ENCODE measurements around the gene PMFBP1. TPM values are rescaled to one million over a fixed set of nuclear protein-coding genes. Genes with fewer than 3 reads are reported as not detected.

PMFBP1 gene
- polyA plus RNA-seq, 1 donor from 2014 or later: 1.0 TPM

GRCh38 chr16:72220875-72221629 is 49.1 kb upstream of the PMFBP1 start:
- H3K9me3 ChIP-seq (ENCODE audit: low read length): no peaks in the 10 kb centered on the region
- H2AFZ ChIP-seq (ENCODE audit: low read depth, low read length): no peak overlapping the region
- peak overlapping the region; percentile 69 for H3K27ac ChIP-seq (ENCODE audit: low read length)
- peak overlapping the region; percentile 55 for H3K9ac ChIP-seq (ENCODE audit: low read length)
- H3K4me3 ChIP-seq (ENCODE audit: low read length): peak overlapping the region; percentile 35
- H3K79me2 ChIP-seq (replicated peaks; ENCODE audit: insufficient read depth, low read length): no peaks in the 10 kb centered on the region
- H3K9me2 ChIP-seq (ENCODE audit: insufficient read depth, low read length): no peaks in the 10 kb centered on the region
- TF ChIP-seq CTCF (IDR thresholded peaks at IDR 0.05; ENCODE audit: poor library complexity, severe bottlenecking): no peak
- peak; percentile 85 for TF ChIP-seq REST (IDR thresholded peaks at IDR 0.05; ENCODE audit: borderline replicate concordance)
- no peak for TF ChIP-seq TAF1 (IDR thresholded peaks at IDR 0.05; ENCODE audit: low read depth)
- TF ChIP-seq EP300 (conservative IDR thresholded peaks at IDR 0.05; ENCODE audit: poor library complexity, severe bottlenecking): peak; percentile 36
- no peaks in the 10 kb centered on the region for H4K20me1 ChIP-seq (ENCODE audit: insufficient read depth)
- peak overlapping the region; percentile 32 for H3K4me2 ChIP-seq (ENCODE audit: low read length)
- no peaks in the 10 kb centered on the region for H3K27me3 ChIP-seq (ENCODE audit: insufficient read depth, low read depth, low read length)
- H3F3A ChIP-seq (ENCODE audit: insufficient read depth, low read length, poor library complexity, severe bottlenecking): peaks cover 2% of the 10 kb centered on the region
- H3K36me3 ChIP-seq (ENCODE audit: insufficient read depth, low read length): no peaks in the 10 kb centered on the region

GRCh38 chr16:72219282-72219681 is 47.3 kb upstream of the PMFBP1 start:
- Histone ChIP-seq H3K79me2 (replicated peaks; ENCODE audit: insufficient read depth, low read length) (no peaks in the 10 kb centered on the region), H3F3A (ENCODE audit: insufficient read depth, low read length, poor library complexity, severe bottlenecking) (peaks cover 2% of the 10 kb centered on the region), H3K9ac (ENCODE audit: low read length) (no peak overlapping the region), H3K4me3 (ENCODE audit: low read length) (no peak overlapping the region), H3K9me3 (ENCODE audit: low read length) (peaks cover 6% of the 10 kb centered on the region), H3K4me2 (ENCODE audit: low read length) (no peak overlapping the region), H3K27me3 (ENCODE audit: insufficient read depth, low read depth, low read length) (no peaks in the 10 kb centered on the region), H4K20me1 (ENCODE audit: insufficient read depth) (no peaks in the 10 kb centered on the region), H3K9me2 (ENCODE audit: insufficient read depth, low read length) (no peaks in the 10 kb centered on the region), H2AFZ (ENCODE audit: low read depth, low read length) (no peak overlapping the region), H3K36me3 (ENCODE audit: insufficient read depth, low read length) (no peaks in the 10 kb centered on the region), H3K27ac (ENCODE audit: low read length) (no peak overlapping the region)
- TF ChIP-seq EP300 (conservative IDR thresholded peaks at IDR 0.05; ENCODE audit: poor library complexity, severe bottlenecking): no peak
- no peak for TF ChIP-seq POLR2AphosphoS5 (IDR thresholded peaks at IDR 0.05)
- no peak for TF ChIP-seq SMC3 (conservative IDR thresholded peaks at IDR 0.05; ENCODE audit: poor library complexity)
- TF ChIP-seq REST (IDR thresholded peaks at IDR 0.05; ENCODE audit: borderline replicate concordance): no peak
- TF ChIP-seq MXI1 (conservative IDR thresholded peaks at IDR 0.05; ENCODE audit: poor library complexity, severe bottlenecking): no peak
- no peak for TF ChIP-seq TAF1 (IDR thresholded peaks at IDR 0.05; ENCODE audit: low read depth)
- TF ChIP-seq EZH2 (IDR thresholded peaks at IDR 0.05; ENCODE audit: borderline replicate concordance, insufficient read depth, low read length, poor library complexity, severe bottlenecking): no peak
- TF ChIP-seq RAD21 (conservative IDR thresholded peaks at IDR 0.05): no peak
